HepG2 (cell line): ENCODE results near the gene GJC2. TPM values are rescaled to one million over a fixed set of nuclear protein-coding genes. Genes with fewer than 3 reads are reported as not detected.
A peak's percentile ranks its signal among the peaks of the same experiment; 100 is the strongest.

Experiments used
- ATAD3A ChIP-seq: sonication (generic); formaldehyde crosslinking; IDR thresholded peaks from 2 replicates; pipeline ENCODE4 v1.4.0; 2020; ENCODE audit warnings: missing genetic modification reagents
- ERF ChIP-seq: IDR thresholded peaks from 2 replicates; pipeline ENCODE4 v1.6.1; 2018; ENCODE audit warnings: missing biosample characterization, missing genetic modification reagents
- GTF2F1 ChIP-seq: fragments of 150-350 bp; IDR thresholded peaks from 2 replicates; pipeline ENCODE4 v1.6.1; 2014; ENCODE audit warnings: low read length
- ISX ChIP-seq: sonication (generic); formaldehyde crosslinking; conservative IDR thresholded peaks from 2 replicates; pipeline ENCODE4 v1.5.0; 2020; ENCODE audit warnings: missing genetic modification reagents
- MTERF4 ChIP-seq: sonication (generic); formaldehyde crosslinking; IDR thresholded peaks from 2 replicates; pipeline ENCODE4 v1.8.0; 2023; ENCODE audit warnings: mild to moderate bottlenecking, missing genetic modification reagents
- NBN ChIP-seq: fragments of 450-650 bp; conservative IDR thresholded peaks from 2 replicates; pipeline ENCODE4 v1.6.1; 2017
- NFRKB ChIP-seq: fragments of 450-650 bp; IDR thresholded peaks from 2 replicates; pipeline ENCODE4 v1.6.1; 2017
- PHF21A ChIP-seq: sonication (generic); formaldehyde crosslinking; IDR thresholded peaks from 2 replicates; pipeline ENCODE4 v1.5.0; 2020; ENCODE audit warnings: mild to moderate bottlenecking, missing genetic modification reagents
- RBFOX2 ChIP-seq: fragments of 200-400 bp; formaldehyde crosslinking; IDR thresholded peaks from 2 replicates; pipeline ENCODE4 v1.6.1; 2017; ENCODE audit warnings: low read depth, mild to moderate bottlenecking, low read length
- REL ChIP-seq: sonication (generic); formaldehyde crosslinking; conservative IDR thresholded peaks from 2 replicates; pipeline ENCODE4 v1.8.0; 2022; ENCODE audit warnings: mild to moderate bottlenecking, missing genetic modification reagents, moderate library complexity
- SMAD9 ChIP-seq: sonication (generic); formaldehyde crosslinking; IDR thresholded peaks from 2 replicates; pipeline ENCODE4 v1.5.1; 2020; ENCODE audit warnings: mild to moderate bottlenecking, missing genetic modification reagents
- TCF7 ChIP-seq: sonication (generic); IDR thresholded peaks from 2 replicates; pipeline ENCODE4 v1.6.1; 2016; ENCODE audit warnings: antibody characterized with exemption, low read depth
- THAP9 ChIP-seq: sonication (generic); formaldehyde crosslinking; IDR thresholded peaks from 2 replicates; pipeline ENCODE4; 2020; ENCODE audit warnings: missing genetic modification reagents, mild to moderate bottlenecking, borderline replicate concordance
- USF2 ChIP-seq, 2 experiments: sonication (generic) in 1 of 2; formaldehyde crosslinking in 1 of 2; IDR thresholded peaks; 2 replicates each; pipeline versions ENCODE4 v1.5.1 to v1.6.1; 2011 to 2020; ENCODE audit warnings: borderline replicate concordance in 1 of 2, low read depth in 1 of 2, low read length in 1 of 2, mild to moderate bottlenecking in 1 of 2, missing genetic modification reagents in 1 of 2, moderate library complexity in 1 of 2
- YY1 ChIP-seq: IDR thresholded peaks from 2 replicates; pipeline ENCODE4 v1.6.1; 2011; ENCODE audit warnings: low read length, low read depth, moderate library complexity, mild to moderate bottlenecking; ENCODE audit not compliant: insufficient read depth, insufficient replicate concordance
- ZBTB37 ChIP-seq: sonication (generic); formaldehyde crosslinking; IDR thresholded peaks from 2 replicates; pipeline ENCODE4 v1.4.0; 2020; ENCODE audit warnings: mild to moderate bottlenecking, missing genetic modification reagents
- ZNF33A ChIP-seq: sonication (generic); formaldehyde crosslinking; IDR thresholded peaks from 2 replicates; pipeline ENCODE4 v1.5.1; 2020; ENCODE audit warnings: missing genetic modification reagents, mild to moderate bottlenecking, moderate library complexity, borderline replicate concordance
- ZNF44 ChIP-seq: sonication (generic); formaldehyde crosslinking; IDR thresholded peaks from 2 replicates; pipeline ENCODE4 v1.5.1; 2020; ENCODE audit warnings: mild to moderate bottlenecking, missing genetic modification reagents
- ZNF441 ChIP-seq: sonication (generic); formaldehyde crosslinking; IDR thresholded peaks from 2 replicates; pipeline ENCODE4 v1.7.0; 2021; ENCODE audit warnings: missing genetic modification reagents, borderline replicate concordance
- ZNF446 ChIP-seq: sonication (generic); formaldehyde crosslinking; IDR thresholded peaks from 2 replicates; pipeline ENCODE4 v1.5.0; 2020; ENCODE audit warnings: mild to moderate bottlenecking, missing genetic modification reagents
- ZNF550 ChIP-seq: sonication (generic); formaldehyde crosslinking; IDR thresholded peaks from 2 replicates; pipeline ENCODE4 v1.4.0; 2020; ENCODE audit warnings: mild to moderate bottlenecking, missing genetic modification reagents, borderline replicate concordance
- ZNF710 ChIP-seq: sonication (generic); formaldehyde crosslinking; IDR thresholded peaks from 2 replicates; pipeline ENCODE4 v1.5.0; 2020; ENCODE audit warnings: mild to moderate bottlenecking, missing genetic modification reagents, borderline replicate concordance
- polyA plus RNA-seq, 8 experiments: library from polyadenylated mRNA; depleted of rRNA in 3 of 8; stranded (reverse) in 7 of 8; unstranded in 1 of 8; fragments of >200 nt; fragmentation: Illumina TruSeq in 4 of 8; extraction: Trizol in 4 of 8; gene quantifications; 2 replicates each; pipeline versions ENCODE4 v1.2.1 to v1.2.3, GENCODE V29; 2011 to 2016; ENCODE audit warnings: low read depth in 4 of 8, missing spikeins in 1 of 8, mixed read lengths in 1 of 8; ENCODE audit not compliant: insufficient read depth in 1 of 8
- total RNA-seq, 5 experiments: library from RNA; depleted of rRNA; stranded (reverse); fragments of >200 nt; fragmentation: Illumina TruSeq; extraction: Trizol; gene quantifications; 2 replicates each; pipeline ENCODE4 v1.2.3, GENCODE V29; 2016; ENCODE audit warnings: low read depth in 1 of 5

GJC2 gene
- total and polyA plus RNA-seq, 2 of the 13 experiments (the other 11 are each of a cell fraction or from before 2014, with no cell fraction given): 1.6 to 3.8 TPM

GRCh38 chr1:228109962-228110488, 39.7 kb upstream of the GJC2 start (continued):
- TF ChIP-seq THAP9 (CRISPR knock-in tag): no peak
- TF ChIP-seq SMAD9: no peak
- TF ChIP-seq ISX: no peak
- no peak for TF ChIP-seq ZNF441
- no peak for TF ChIP-seq USF2 (IDR thresholded peaks at IDR 0.05; ENCODE audit: low read depth, low read length)
- TF ChIP-seq USF2 (CRISPR knock-in tag; IDR thresholded peaks at IDR 0.05; ENCODE audit: borderline replicate concordance): no peak
- peak; percentile 56 for TF ChIP-seq YY1
- no peak for TF ChIP-seq REL (CRISPR knock-in tag)
- no peak for TF ChIP-seq ATAD3A (CRISPR knock-in tag)
- no peak for TF ChIP-seq RBFOX2
- no peak for TF ChIP-seq GTF2F1
- TF ChIP-seq ZNF710 (CRISPR knock-in tag): no peak
- no peak for TF ChIP-seq ZNF446 (CRISPR knock-in tag)
- TF ChIP-seq ERF (CRISPR knock-in tag): no peak
- no peak for TF ChIP-seq ZNF44
- TF ChIP-seq NFRKB: no peak
- TF ChIP-seq ZNF33A (CRISPR knock-in tag): no peak
- no peak for TF ChIP-seq ZNF550 (CRISPR knock-in tag)
- no peak for TF ChIP-seq TCF7
- TF ChIP-seq ZBTB37 (CRISPR knock-in tag): no peak
- no peak for TF ChIP-seq MTERF4 (CRISPR knock-in tag)
- no peak for TF ChIP-seq NBN
- TF ChIP-seq PHF21A (CRISPR knock-in tag): peak; percentile 36; the same call in 1 of the 2 replicates
